Measurements from ENCODE around the gene TFDP1.

Gene TFDP1

DNA sequence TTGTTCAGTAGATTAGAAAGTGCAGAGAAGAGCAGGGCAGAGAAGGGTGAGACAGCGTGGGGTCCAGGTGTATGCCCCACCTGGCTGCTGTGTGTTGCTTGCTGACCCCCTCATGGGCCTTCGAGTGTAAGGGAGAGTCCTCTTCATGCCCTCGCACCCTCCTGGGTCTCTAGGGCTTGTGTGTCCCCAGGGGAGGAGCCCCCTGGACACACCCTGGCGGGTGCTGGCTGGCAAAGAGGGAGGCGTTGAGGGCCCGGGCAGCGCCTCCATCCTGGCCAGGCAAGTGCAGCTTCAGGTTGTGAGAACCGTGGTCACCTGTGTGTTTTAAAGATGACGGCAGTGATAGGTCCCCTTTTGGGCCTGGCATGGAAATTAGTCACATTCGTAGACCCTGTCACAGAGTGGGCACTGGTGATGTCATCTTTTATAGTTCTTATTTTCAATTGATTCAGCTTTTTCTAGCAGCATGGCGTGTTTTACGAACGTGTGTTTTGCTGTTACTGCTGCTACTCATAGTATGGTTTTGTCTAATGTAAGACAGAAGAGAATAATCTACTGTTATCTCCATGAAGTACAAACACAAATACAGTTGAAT lies 18.7 kb downstream of the TFDP1 start:
- Histone ChIP-seq H3K4me3 (no peak overlapping the region), H3K27ac (no peak overlapping the region), H3K9ac (ENCODE audit: insufficient read length) (no peak overlapping the region), H3K9me3 (ENCODE audit: low read depth, low read length) (no peaks in the 10 kb centered on the region), H3K36me3 (ENCODE audit: insufficient read depth, low read length) (peaks cover 65% of the 10 kb centered on the region)
- TF ChIP-seq POLR2AphosphoS5 (IDR thresholded peaks at IDR 0.05; ENCODE audit: borderline replicate concordance, low read depth, low read length) (no peak), FOXP2 (optimal IDR thresholded peaks at IDR 0.05; ENCODE audit: control extremely low read depth, extremely low read length, insufficient read depth) (no peak), EZH2 (IDR thresholded peaks at IDR 0.05) (no peak)
- DNase-seq (ENCODE audit: low read depth, low spot score), result no peak

- DNase-seq (ENCODE audit: low read depth, low spot score), result no peak
- TF ChIP-seq FOXP2 (optimal IDR thresholded peaks at IDR 0.05; ENCODE audit: control extremely low read depth, extremely low read length, insufficient read depth) (no peak), EZH2 (IDR thresholded peaks at IDR 0.05) (no peak), POLR2AphosphoS5 (IDR thresholded peaks at IDR 0.05; ENCODE audit: borderline replicate concordance, low read depth, low read length) (no peak)
- Histone ChIP-seq H3K9me3 (ENCODE audit: low read depth, low read length) (no peaks in the 10 kb centered on the region), H3K27ac (no peak overlapping the region), H3K4me3 (no peak overlapping the region), H3K9ac (ENCODE audit: insufficient read length) (no peak overlapping the region), H3K36me3 (ENCODE audit: insufficient read depth, low read length) (peaks cover 57% of the 10 kb centered on the region)
Measured at GRCh38 chr13:113604186-113604585, 19.6 kb downstream of the TFDP1 start.

- Histone ChIP-seq H3K27ac (no peak overlapping the region), H3K9ac (ENCODE audit: insufficient read length) (no peak overlapping the region), H3K9me3 (ENCODE audit: low read depth, low read length) (no peaks in the 10 kb centered on the region), H3K4me3 (no peak overlapping the region), H3K36me3 (ENCODE audit: insufficient read depth, low read length) (peaks cover 56% of the 10 kb centered on the region)
- DNase-seq (ENCODE audit: low read depth, low spot score), result no peak
- TF ChIP-seq EZH2 (IDR thresholded peaks at IDR 0.05) (no peak), POLR2AphosphoS5 (IDR thresholded peaks at IDR 0.05; ENCODE audit: borderline replicate concordance, low read depth, low read length) (no peak), FOXP2 (optimal IDR thresholded peaks at IDR 0.05; ENCODE audit: control extremely low read depth, extremely low read length, insufficient read depth) (no peak)
Measured at GRCh38 chr13:113605461-113605860, 20.9 kb downstream of the TFDP1 start.

DNA sequence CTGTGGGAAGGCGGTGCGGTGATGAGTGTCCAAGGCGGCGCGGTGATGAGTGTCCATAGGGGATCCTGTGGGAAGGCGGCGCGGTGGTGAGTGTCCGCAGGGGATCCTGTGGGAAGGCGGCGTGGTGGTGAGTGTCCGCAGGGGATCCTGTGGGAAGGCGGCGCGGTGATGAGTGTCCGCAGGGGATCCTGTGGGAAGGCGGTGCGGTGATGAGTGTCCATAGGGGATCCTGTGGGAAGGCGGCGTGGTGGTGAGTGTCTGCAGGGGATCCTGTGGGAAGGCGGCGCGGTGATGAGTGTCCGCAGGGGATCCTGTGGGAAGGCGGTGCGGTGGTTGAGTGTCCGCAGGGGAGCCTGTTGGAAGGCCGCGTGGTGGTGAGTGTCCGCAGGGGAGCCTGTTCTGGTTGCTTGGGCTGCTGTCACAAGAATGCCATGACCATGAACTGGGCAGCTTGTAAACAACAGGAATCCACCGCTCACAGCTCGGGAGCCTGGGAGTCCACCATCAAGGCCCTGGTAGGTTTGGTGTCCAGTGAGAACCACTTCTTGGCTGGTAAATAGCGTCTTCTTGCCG lies 21.4 kb downstream of the TFDP1 start:
- Histone ChIP-seq H3K4me3 (no peak overlapping the region), H3K36me3 (ENCODE audit: insufficient read depth, low read length) (peaks cover 56% of the 10 kb centered on the region), H3K9ac (ENCODE audit: insufficient read length) (no peak overlapping the region), H3K9me3 (ENCODE audit: low read depth, low read length) (no peaks in the 10 kb centered on the region), H3K27ac (no peak overlapping the region)
- TF ChIP-seq POLR2AphosphoS5 (IDR thresholded peaks at IDR 0.05; ENCODE audit: borderline replicate concordance, low read depth, low read length), result no peak
- no peak for TF ChIP-seq FOXP2 (optimal IDR thresholded peaks at IDR 0.05; ENCODE audit: control extremely low read depth, extremely low read length, insufficient read depth)
- TF ChIP-seq EZH2 (IDR thresholded peaks at IDR 0.05), result no peak
- no peak for DNase-seq (ENCODE audit: low read depth, low spot score)

DNA sequence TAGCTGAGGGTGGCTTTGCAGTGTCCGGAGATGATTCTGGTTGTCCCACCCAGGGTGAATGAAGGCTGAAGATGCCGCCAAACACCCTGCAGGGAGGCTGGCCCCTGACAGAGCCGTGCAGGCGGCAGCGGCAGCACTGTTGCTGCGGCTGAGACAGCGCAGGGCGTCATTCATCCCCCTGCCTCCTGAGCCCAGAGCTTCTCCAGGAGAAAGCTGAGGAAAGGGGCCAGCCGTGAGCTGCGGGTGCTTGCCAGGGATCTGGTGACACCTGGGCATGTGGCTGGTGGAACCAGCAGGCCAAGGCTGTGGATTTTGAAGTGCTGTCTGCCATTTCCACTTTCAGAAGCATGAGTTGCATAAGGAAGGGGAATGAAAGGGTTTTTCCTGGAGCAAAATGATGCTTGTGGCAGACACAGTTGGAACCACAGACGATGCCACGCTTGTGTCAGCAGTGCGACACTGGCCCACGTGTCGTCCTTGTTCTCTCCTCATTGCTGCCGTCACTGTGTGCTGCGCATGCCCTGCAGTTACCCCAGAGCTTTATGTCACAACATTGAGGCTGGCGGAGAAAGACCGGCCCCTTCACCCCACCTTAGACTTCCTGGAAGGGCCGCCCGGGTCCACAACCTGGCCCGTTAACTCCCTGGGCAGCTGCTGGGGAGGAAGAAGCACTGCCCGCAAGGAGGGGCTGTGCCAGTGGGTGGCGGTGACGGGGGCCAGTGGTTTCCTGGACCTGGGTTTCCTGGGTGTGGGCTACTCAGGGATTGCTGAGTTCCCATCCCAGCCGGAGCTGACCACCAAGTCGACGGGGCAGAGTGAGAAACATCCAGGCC lies 22.7 kb downstream of the TFDP1 start:
- H3K27ac ChIP-seq, result no peak overlapping the region
- DNase-seq (ENCODE audit: low read depth, low spot score), result no peak
- H3K9ac ChIP-seq (ENCODE audit: insufficient read length), result no peak overlapping the region
- peaks cover 69% of the 10 kb centered on the region for H3K36me3 ChIP-seq (ENCODE audit: insufficient read depth, low read length)
- no peaks in the 10 kb centered on the region for H3K9me3 ChIP-seq (ENCODE audit: low read depth, low read length)
- TF ChIP-seq POLR2AphosphoS5 (IDR thresholded peaks at IDR 0.05; ENCODE audit: borderline replicate concordance, low read depth, low read length) (no peak), FOXP2 (optimal IDR thresholded peaks at IDR 0.05; ENCODE audit: control extremely low read depth, extremely low read length, insufficient read depth) (no peak), EZH2 (IDR thresholded peaks at IDR 0.05) (no peak)
- H3K4me3 ChIP-seq, result no peak overlapping the region

DNA sequence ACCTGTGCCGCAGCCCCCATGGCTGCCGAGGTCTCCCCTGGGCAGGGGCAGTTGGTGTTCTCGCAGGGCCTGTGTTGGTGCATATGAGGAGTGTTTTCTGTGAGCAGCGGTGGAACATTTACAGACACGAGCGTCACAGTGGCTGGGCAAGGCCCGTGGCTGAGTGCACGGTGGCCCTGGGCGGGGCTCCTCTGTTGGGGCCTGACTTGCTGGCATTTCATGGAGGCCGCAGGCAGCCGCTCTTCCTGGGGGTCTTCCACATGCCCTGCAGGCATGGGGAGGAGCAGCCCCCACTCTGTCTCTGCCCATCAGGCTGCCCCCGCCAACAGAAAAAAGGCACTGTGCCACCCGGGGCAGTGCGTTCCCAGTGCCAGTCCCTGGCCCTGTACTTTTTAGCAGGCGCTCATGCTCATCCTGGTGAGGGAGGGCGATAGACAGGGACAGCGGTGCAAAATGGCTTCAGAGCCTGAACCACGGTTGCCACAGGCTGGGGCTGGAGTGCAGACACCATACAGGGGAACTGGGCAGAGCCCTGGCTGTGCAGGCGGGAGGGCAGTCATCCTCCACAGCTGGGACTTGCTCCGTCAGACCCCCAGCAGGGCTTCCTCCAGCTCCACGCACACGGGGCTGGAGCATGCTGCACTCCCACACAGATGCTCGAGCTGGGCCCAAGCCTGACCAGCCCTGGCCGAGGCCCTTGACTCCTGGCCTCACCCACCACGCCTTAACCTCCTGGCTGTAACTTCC lies 23.5 kb downstream of the TFDP1 start:
- Histone ChIP-seq H3K9me3 (ENCODE audit: low read depth, low read length) (no peaks in the 10 kb centered on the region), H3K4me3 (no peak overlapping the region), H3K36me3 (ENCODE audit: insufficient read depth, low read length) (peaks cover 73% of the 10 kb centered on the region), H3K27ac (no peak overlapping the region), H3K9ac (ENCODE audit: insufficient read length) (no peak overlapping the region)
- TF ChIP-seq FOXP2 (optimal IDR thresholded peaks at IDR 0.05; ENCODE audit: control extremely low read depth, extremely low read length, insufficient read depth), result no peak
- no peak for TF ChIP-seq POLR2AphosphoS5 (IDR thresholded peaks at IDR 0.05; ENCODE audit: borderline replicate concordance, low read depth, low read length)
- TF ChIP-seq EZH2 (IDR thresholded peaks at IDR 0.05), result no peak
- no peak for DNase-seq (ENCODE audit: low read depth, low spot score)

DNA sequence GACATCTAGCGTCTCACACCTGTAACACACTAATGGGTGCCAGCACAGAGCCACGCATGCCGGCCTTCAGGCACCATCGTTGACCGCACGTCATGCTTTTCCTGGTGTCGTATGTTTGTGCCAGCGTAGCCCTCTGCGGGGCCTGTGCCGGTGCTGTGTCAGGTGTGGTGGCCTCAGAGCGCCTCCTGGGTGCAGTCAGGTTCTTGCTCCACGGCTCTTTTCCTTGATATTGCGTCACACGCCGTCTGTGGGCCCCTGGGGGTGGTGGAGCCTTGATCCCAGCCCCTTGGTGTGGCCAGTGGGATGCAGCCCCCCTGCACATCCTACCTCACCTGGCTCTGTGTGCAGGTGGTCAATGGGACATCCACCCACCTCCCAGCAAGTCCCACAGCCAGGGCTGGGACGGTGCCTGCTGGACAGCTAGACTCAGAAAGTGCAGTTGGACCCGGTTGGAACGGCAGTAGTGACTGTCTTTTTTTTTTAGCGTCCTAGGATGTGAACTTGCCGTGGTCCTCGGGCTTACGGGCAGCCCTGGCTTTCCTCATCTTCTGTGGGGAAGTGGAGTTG lies 24.5 kb downstream of the TFDP1 start:
- Histone ChIP-seq H3K36me3 (ENCODE audit: insufficient read depth, low read length) (peaks cover 77% of the 10 kb centered on the region), H3K9me3 (ENCODE audit: low read depth, low read length) (no peaks in the 10 kb centered on the region), H3K4me3 (no peak overlapping the region), H3K27ac (no peak overlapping the region), H3K9ac (ENCODE audit: insufficient read length) (no peak overlapping the region)
- no peak for DNase-seq (ENCODE audit: low read depth, low spot score)
- TF ChIP-seq FOXP2 (optimal IDR thresholded peaks at IDR 0.05; ENCODE audit: control extremely low read depth, extremely low read length, insufficient read depth), result no peak
- no peak for TF ChIP-seq EZH2 (IDR thresholded peaks at IDR 0.05)
- TF ChIP-seq POLR2AphosphoS5 (IDR thresholded peaks at IDR 0.05; ENCODE audit: borderline replicate concordance, low read depth, low read length), result no peak
